Left ventricle myocardium inferior (tissue), 1 donor: ENCODE results near the gene SGSH. TPM values are rescaled to one million over a fixed set of nuclear protein-coding genes. Genes with fewer than 3 reads are reported as not detected.

ENCODE experiments used
- DNase-seq: peaks from one replicate; pipeline ENCODE4 v3.0.0-alpha.2; 2020
- H3K27ac ChIP-seq: fragments of 200-600 bp; replicated peaks from 2 replicates; pipeline ENCODE4 v1.8.0; 2021
- H3K27me3 ChIP-seq: fragments of 200-600 bp; 2 replicates; pipeline ENCODE4 v1.8.0; 2021; ENCODE audit warnings: low read depth
- H3K36me3 ChIP-seq: fragments of 200-600 bp; 2 replicates; pipeline ENCODE4 v1.8.0; 2021
- H3K4me1 ChIP-seq: fragments of 200-600 bp; 2 replicates; pipeline ENCODE4 v1.8.0; 2021
- H3K4me3 ChIP-seq: fragments of 200-600 bp; 2 replicates; pipeline ENCODE4 v1.8.0; 2021; ENCODE audit warnings: mild to moderate bottlenecking, moderate library complexity
- H3K9me3 ChIP-seq: fragments of 200-600 bp; replicated peaks from 2 replicates; pipeline ENCODE4 v1.8.0; 2021
- CTCF ChIP-seq: fragments of 200-600 bp; IDR thresholded peaks from 2 replicates; pipeline ENCODE4 v1.8.0; 2021; ENCODE audit warnings: antibody characterized with exemption, mild to moderate bottlenecking, borderline replicate concordance
- intact Hi-C: fragments of 100-400 bp; cut with micrococcal nuclease; formaldehyde crosslinking; loops from one replicate; pipeline ENCODE4 v1.11.0; 2022
- total RNA-seq: library from RNA; stranded (reverse); fragmentation: NEBNext Ultra II Directional; extraction: Animal tissue kit (Norgen Biotek cat#: 25700); gene quantifications from one replicate; pipeline ENCODE4 v1.2.1, GENCODE V29; 2021
- donor health status: DM: no; HTN: yes; CAD: no; lungs with severe emphysema.

SGSH gene
- total RNA-seq, 1 donor from 2014 or later: 10.9 TPM

- peaks cover 31% of the 10 kb centered on the region for H3K27me3 ChIP-seq
- peaks cover 15% of the 10 kb centered on the region for H3K4me1 ChIP-seq
- no peak for DNase-seq
- no peak overlapping the region for H3K27ac ChIP-seq
- intact Hi-C loops: no loop called here
- no peaks in the 10 kb centered on the region for H3K9me3 ChIP-seq
- H3K4me3 ChIP-seq: no peak overlapping the region
- H3K36me3 ChIP-seq: no peaks in the 10 kb centered on the region
- no peak for TF ChIP-seq CTCF
Observed at GRCh38 chr17:80183581-80184422, 36.3 kb downstream of the SGSH start.

- no peaks in the 10 kb centered on the region for H3K36me3 ChIP-seq
- intact Hi-C loops: no loop called here
- DNase-seq: no peak
- no peak overlapping the region for H3K4me3 ChIP-seq
- no peak overlapping the region for H3K27ac ChIP-seq
- H3K9me3 ChIP-seq: no peaks in the 10 kb centered on the region
- peaks cover 5% of the 10 kb centered on the region for H3K4me1 ChIP-seq
- no peak for TF ChIP-seq CTCF
- peaks cover 28% of the 10 kb centered on the region for H3K27me3 ChIP-seq
Observed at GRCh38 chr17:80182845-80183223, 37.3 kb downstream of the SGSH start.

GRCh38 chr17:80182118-80182844, 37.9 kb downstream of the SGSH start:
- no peak for TF ChIP-seq CTCF
- Histone ChIP-seq H3K36me3 (no peaks in the 10 kb centered on the region), H3K4me1 (no peaks in the 10 kb centered on the region), H3K4me3 (no peak overlapping the region), H3K27ac (no peak overlapping the region), H3K27me3 (peaks cover 28% of the 10 kb centered on the region), H3K9me3 (no peaks in the 10 kb centered on the region)
- intact Hi-C loops: no loop called here
- DNase-seq: no peak

GRCh38 chr17:80181431-80181830, 38.7 kb downstream of the SGSH start:
- H3K27ac ChIP-seq: no peak overlapping the region
- intact Hi-C loops: no loop called here

GRCh38 chr17:80180192-80180591, 39.9 kb downstream of the SGSH start:
- H3K36me3 ChIP-seq: no peaks in the 10 kb centered on the region
- intact Hi-C loops: no loop called here
- H3K9me3 ChIP-seq: no peaks in the 10 kb centered on the region
- peaks cover 34% of the 10 kb centered on the region for H3K27me3 ChIP-seq
- H3K27ac ChIP-seq: no peak overlapping the region
- peaks cover 5% of the 10 kb centered on the region for H3K4me1 ChIP-seq
- no peak overlapping the region for H3K4me3 ChIP-seq
- DNase-seq: no peak
- no peak for TF ChIP-seq CTCF

More at GRCh38 chr17:80181431-80181830, 38.7 kb downstream of the SGSH start:
- DNase-seq: no peak
- Histone ChIP-seq H3K4me1 (no peaks in the 10 kb centered on the region), H3K27me3 (peaks cover 28% of the 10 kb centered on the region), H3K4me3 (no peak overlapping the region), H3K36me3 (no peaks in the 10 kb centered on the region), H3K9me3 (no peaks in the 10 kb centered on the region)
- no peak for TF ChIP-seq CTCF
